Ascending aorta (tissue), 2 donors: Measurements from ENCODE around the gene ACVR2B. TPM values are rescaled to one million over a fixed set of nuclear protein-coding genes. Genes with fewer than 3 reads are reported as not detected.

Experiments
- DNase-seq, 2 donors: peaks; one replicate each; pipeline ENCODE4 v3.0.0-alpha.2; 2019; ENCODE audit warnings: low spot score in 2 of 2
- H3K27ac ChIP-seq, 2 donors: fragments of 200-600 bp; sonication (generic); one replicate each; pipeline ENCODE4 v1.5.1; 2016 to 2017; ENCODE audit warnings: mild to moderate bottlenecking in 1 of 2
- H3K27me3 ChIP-seq: fragments of 200-600 bp; sonication (generic); one replicate; pipeline ENCODE4 v1.5.1; 2017
- H3K36me3 ChIP-seq, 2 donors: fragments of 200-600 bp; sonication (generic); one replicate each; pipeline ENCODE4 v1.5.1; 2016
- H3K4me1 ChIP-seq, 2 donors: fragments of 200-600 bp; sonication (generic); one replicate each; pipeline ENCODE4 v1.5.1; 2016 to 2017; ENCODE audit warnings: mild to moderate bottlenecking in 1 of 2
- H3K4me3 ChIP-seq, 2 donors: fragments of 200-600 bp; sonication (generic); one replicate each; pipeline ENCODE4 v1.5.1; 2016 to 2017; ENCODE audit warnings: mild to moderate bottlenecking in 1 of 2
- H3K9me3 ChIP-seq, 2 donors: fragments of 200-600 bp; sonication (generic); one replicate each; pipeline ENCODE4 v1.5.1; 2016
- intact Hi-C: fragments of 100-400 bp; cut with DNase I; formaldehyde crosslinking; loops from one replicate; pipeline ENCODE4 v1.15.1; 2023
- total RNA-seq: library from RNA; depleted of rRNA; stranded (reverse); fragments of >200 nt; gene quantifications from one replicate; pipeline ENCODE4 v1.1.0, GENCODE V29; 2016
- TF ChIP-seq, protein P1 (sequence below), 3 experiments: fragments of 200-600 bp in 2 of 3; fragments of 450-650 bp in 1 of 3; sonication (generic) in 2 of 3; IDR thresholded peaks; one replicate each; pipeline ENCODE4 v1.5.1; 2016 to 2019; ENCODE audit warnings: antibody characterized with exemption in 3 of 3, mild to moderate bottlenecking in 1 of 3, moderate library complexity in 1 of 3

Gene ACVR2B
- total RNA-seq, 1 donor from 2014 or later = 15.2 TPM

DNA sequence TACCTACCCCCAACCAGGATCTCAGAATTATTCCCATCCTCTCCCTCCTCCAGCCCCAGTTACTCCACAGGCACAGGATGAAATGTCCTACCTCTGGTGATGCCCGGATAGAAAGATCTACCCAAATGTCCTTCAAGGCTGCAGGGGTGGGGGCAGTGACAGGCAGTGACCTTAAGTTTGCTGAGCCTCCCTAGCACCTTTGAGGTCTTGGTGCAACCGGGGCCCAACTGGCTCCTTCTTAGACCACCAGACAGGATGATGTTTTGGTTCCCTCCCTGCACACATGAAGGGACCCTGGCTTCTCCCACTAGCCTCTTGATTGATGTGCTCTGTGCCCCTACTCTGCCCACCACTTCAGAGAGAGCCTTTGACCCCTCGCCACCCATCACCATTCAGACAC is 78.8 kb downstream of the ACVR2B start:
- Histone ChIP-seq H3K4me3 (no peak overlapping the region), H3K36me3 (peaks cover 3 to 10% of the 10 kb centered on the region in 2 donors), H3K27ac (no peak overlapping the region), H3K9me3 (no peaks in the 10 kb centered on the region), H3K27me3 (no peaks in the 10 kb centered on the region), H3K4me1 (no peaks in the 10 kb centered on the region)
- TF ChIP-seq, protein P1, sequence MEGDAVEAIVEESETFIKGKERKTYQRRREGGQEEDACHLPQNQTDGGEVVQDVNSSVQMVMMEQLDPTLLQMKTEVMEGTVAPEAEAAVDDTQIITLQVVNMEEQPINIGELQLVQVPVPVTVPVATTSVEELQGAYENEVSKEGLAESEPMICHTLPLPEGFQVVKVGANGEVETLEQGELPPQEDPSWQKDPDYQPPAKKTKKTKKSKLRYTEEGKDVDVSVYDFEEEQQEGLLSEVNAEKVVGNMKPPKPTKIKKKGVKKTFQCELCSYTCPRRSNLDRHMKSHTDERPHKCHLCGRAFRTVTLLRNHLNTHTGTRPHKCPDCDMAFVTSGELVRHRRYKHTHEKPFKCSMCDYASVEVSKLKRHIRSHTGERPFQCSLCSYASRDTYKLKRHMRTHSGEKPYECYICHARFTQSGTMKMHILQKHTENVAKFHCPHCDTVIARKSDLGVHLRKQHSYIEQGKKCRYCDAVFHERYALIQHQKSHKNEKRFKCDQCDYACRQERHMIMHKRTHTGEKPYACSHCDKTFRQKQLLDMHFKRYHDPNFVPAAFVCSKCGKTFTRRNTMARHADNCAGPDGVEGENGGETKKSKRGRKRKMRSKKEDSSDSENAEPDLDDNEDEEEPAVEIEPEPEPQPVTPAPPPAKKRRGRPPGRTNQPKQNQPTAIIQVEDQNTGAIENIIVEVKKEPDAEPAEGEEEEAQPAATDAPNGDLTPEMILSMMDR (IDR thresholded peaks at IDR 0.05) = no peak
- intact Hi-C loops = no loop called here
- DNase-seq = no peak

DNA sequence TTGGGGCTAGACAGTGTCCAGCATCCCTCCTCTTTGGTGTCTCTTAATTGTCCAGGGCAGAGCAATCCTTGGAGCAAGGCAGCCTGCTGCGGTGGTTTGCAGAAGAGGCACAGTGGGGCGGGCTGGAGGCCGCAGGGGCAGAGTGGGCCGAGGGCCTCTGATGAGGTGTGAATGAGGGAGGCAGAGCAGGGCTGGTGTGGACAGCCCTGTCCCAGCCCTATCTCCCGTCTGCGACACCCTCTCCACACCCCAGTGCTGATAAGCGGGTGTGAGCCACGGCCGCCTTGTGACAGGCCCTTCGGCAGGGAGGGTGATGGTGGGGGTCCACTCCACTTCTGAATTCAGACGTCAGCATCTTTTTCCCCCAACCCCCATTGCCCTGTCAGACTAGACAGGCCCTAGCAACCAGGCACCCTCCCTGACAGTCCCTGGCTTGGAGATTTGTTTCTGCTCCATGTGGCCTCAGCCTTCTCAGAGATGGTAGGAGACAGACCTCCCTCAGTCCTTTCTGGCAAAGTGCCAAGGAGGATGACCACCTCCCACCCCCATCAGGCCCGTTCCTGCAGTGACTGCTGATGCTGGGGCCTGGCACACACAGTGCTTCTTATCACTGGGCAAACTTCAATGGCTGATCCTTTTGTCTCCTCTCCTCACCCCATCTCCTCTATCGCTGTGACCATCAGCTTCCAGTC is 79.7 kb downstream of the ACVR2B start:
- TF ChIP-seq, protein P1 (IDR thresholded peaks at IDR 0.05) = no peak
- intact Hi-C loops = no loop called here
- Histone ChIP-seq H3K27me3 (no peaks in the 10 kb centered on the region), H3K36me3 (peaks cover 3 to 7% of the 10 kb centered on the region in 2 donors), H3K4me1 (no peaks in the 10 kb centered on the region), H3K27ac (no peak overlapping the region), H3K4me3 (no peak overlapping the region), H3K9me3 (no peaks in the 10 kb centered on the region)
- DNase-seq = no peak

DNA sequence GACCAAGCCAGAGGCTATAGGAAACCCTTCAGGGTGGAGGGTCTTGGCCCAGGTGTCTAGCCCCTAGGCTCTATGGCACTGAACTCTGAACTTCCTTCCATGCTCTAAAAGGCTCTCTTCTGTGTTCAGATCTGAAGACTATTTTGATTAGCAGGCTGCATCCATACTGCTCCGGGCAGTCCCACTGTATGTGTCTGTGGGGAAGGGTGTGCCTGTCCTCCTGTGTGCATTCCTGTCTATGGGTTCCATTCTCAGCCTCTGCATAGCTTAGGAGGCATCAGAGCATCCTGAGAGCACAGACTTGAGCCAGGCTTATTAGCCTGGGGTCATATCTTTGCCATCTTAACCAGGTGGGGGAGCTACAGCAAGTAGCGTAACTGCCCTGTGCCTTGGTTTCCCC is 80.5 kb downstream of the ACVR2B start:
- intact Hi-C loops = no loop called here
- Histone ChIP-seq H3K27ac (no peak overlapping the region), H3K36me3 (peaks cover 3 to 7% of the 10 kb centered on the region in 2 donors), H3K9me3 (no peaks in the 10 kb centered on the region), H3K27me3 (no peaks in the 10 kb centered on the region), H3K4me3 (no peak overlapping the region), H3K4me1 (no peaks in the 10 kb centered on the region)
- no peak for DNase-seq
- TF ChIP-seq, protein P1 (IDR thresholded peaks at IDR 0.05) = no peak

DNA sequence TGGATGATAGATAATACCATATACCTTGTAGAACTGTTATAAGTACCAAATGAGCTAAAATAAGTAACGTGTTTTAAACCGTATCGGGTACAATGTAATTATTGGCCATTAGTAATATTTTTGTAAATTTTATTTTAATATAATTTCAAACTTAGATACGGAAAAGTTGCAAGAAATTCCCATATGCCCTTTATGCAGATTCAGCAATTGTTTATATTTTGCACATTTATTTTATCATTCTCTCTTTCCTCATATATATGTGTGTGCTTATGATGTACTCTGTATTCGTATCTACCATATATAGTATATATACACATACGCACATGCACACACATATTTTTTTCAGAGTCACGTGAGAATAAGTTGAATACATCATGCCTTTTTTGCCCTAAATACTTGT is 80.9 kb downstream of the ACVR2B start:
- H3K4me1 ChIP-seq = no peaks in the 10 kb centered on the region
- DNase-seq = no peak
- no peaks in the 10 kb centered on the region for H3K27me3 ChIP-seq
- peaks cover 3 to 7% of the 10 kb centered on the region in 2 donors for H3K36me3 ChIP-seq
- intact Hi-C loops = no loop called here
- no peak overlapping the region for H3K4me3 ChIP-seq
- no peak overlapping the region for H3K27ac ChIP-seq
- TF ChIP-seq, protein P1 (IDR thresholded peaks at IDR 0.05) = no peak
- H3K9me3 ChIP-seq = no peaks in the 10 kb centered on the region

DNA sequence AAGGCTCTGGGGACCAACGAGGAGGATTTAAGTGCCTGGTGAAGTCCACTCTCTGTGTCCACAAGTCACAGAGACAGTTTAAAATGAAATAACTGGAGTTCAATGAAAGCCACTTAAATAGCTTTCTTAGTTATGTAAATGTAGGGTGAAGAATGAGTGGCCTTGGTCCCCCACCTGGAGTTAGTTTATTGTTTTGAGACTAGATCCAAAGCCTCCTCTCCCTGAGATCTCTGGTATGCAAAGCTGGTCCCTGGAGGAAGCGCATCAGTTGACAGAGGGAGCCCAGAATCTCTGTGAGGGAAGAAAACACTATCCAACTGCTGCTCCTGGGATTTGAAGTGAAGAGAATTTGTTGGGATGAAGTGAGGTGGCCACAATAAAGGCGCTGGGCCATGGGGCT is 83.0 kb downstream of the ACVR2B start:
- TF ChIP-seq, protein P1 (IDR thresholded peaks at IDR 0.05) = no peak
- no peaks in the 10 kb centered on the region for H3K27me3 ChIP-seq
- H3K4me1 ChIP-seq = no peaks in the 10 kb centered on the region
- intact Hi-C loops = no loop called here
- no peak overlapping the region for H3K27ac ChIP-seq
- peaks cover 0 to 7% of the 10 kb centered on the region in 2 donors for H3K36me3 ChIP-seq
- no peak overlapping the region for H3K4me3 ChIP-seq
- H3K9me3 ChIP-seq = no peaks in the 10 kb centered on the region
- DNase-seq = no peak
